Sigmoid colon (tissue), 7 donors: Measurements from ENCODE around the gene ARHGAP6. TPM values are rescaled to one million over a fixed set of nuclear protein-coding genes. Genes with fewer than 3 reads are reported as not detected.

ENCODE experiments used
- DNase-seq: peaks from one replicate; pipeline ENCODE4 v3.0.0-alpha.2; 2019
- H3K27ac ChIP-seq, 4 donors: fragments of 200-600 bp; sonication (generic); one replicate each; pipeline ENCODE4 v1.5.1; 2016 to 2019; ENCODE audit warnings: mild to moderate bottlenecking in 1 of 4
- H3K27me3 ChIP-seq, 3 donors: fragments of 200-600 bp; sonication (generic); one replicate each; pipeline ENCODE4 v1.5.1; 2019; ENCODE audit warnings: mild to moderate bottlenecking in 1 of 3
- H3K36me3 ChIP-seq, 4 donors: fragments of 200-600 bp; sonication (generic); one replicate each; pipeline ENCODE4 v1.5.1; 2016 to 2019
- H3K4me1 ChIP-seq, 4 donors: fragments of 200-600 bp; sonication (generic); one replicate each; pipeline ENCODE4 v1.5.1; 2017 to 2019
- H3K4me3 ChIP-seq, 4 donors: fragments of 200-600 bp; sonication (generic); one replicate each; pipeline ENCODE4 v1.5.1; 2017 to 2019; ENCODE audit warnings: mild to moderate bottlenecking in 2 of 4, moderate library complexity in 1 of 4
- H3K9me3 ChIP-seq, 4 donors: fragments of 200-600 bp in 3 of 4; sonication (generic) in 3 of 4; one replicate each; pipeline versions ENCODE4 v1.5.1 to v1.6.1; 2013 to 2019
- CTCF ChIP-seq, 4 experiments: fragments of 450-650 bp in 3 of 4; fragments of 200-600 bp in 1 of 4; IDR thresholded peaks; one replicate each; pipeline ENCODE4 v1.5.1; 2016 to 2019; ENCODE audit warnings: antibody characterized with exemption in 4 of 4, mild to moderate bottlenecking in 3 of 4, moderate library complexity in 2 of 4
- EP300 ChIP-seq, 4 donors: sonication (generic); formaldehyde crosslinking; IDR thresholded peaks; one replicate each; pipeline ENCODE4 v1.6.1; 2017; ENCODE audit warnings: antibody characterized with exemption in 4 of 4
- POLR2A ChIP-seq, 2 donors: fragments of 450-650 bp; IDR thresholded peaks; one replicate each; pipeline ENCODE4 v1.6.1; 2016; ENCODE audit warnings: antibody characterized with exemption in 2 of 2, mild to moderate bottlenecking in 2 of 2, moderate library complexity in 2 of 2
- POLR2AphosphoS5 ChIP-seq, 4 donors: sonication (generic); formaldehyde crosslinking; IDR thresholded peaks; one replicate each; pipeline ENCODE4 v1.6.1; 2017; ENCODE audit warnings: antibody characterized with exemption in 4 of 4
- WGBS, 2 donors: extraction: QIAGEN DNeasy Blood & Tissue Kit; methylation state at CpG; one replicate each; pipeline ENCODE4 v1.1.7; 2013; 5-methylcytosine and 5-hydroxymethylcytosine counted together
- intact Hi-C: fragments of 100-400 bp; cut with DNase I; formaldehyde crosslinking; loops from one replicate; pipeline ENCODE4 v1.15.1; 2023
- polyA plus RNA-seq, 3 donors: library from polyadenylated mRNA; stranded (reverse); fragments of 200-250 nt; gene quantifications; one replicate each; pipeline ENCODE4 v1.2.3, GENCODE V29; 2013
- total RNA-seq, 4 donors: library from RNA; depleted of rRNA; stranded (reverse); fragments of >200 nt; gene quantifications; one replicate each; pipeline ENCODE4 v1.1.0, GENCODE V29; 2016
- donor health status: healthy with polysubstance abuse.
- donor health status: Bipolar disorder and iron deficiency.
- donor health status: healthy.

The ARHGAP6 gene
- total and polyA plus RNA-seq, 7 donors = 1.4 to 47.6 (median 36.2) TPM

- TF ChIP-seq POLR2A (IDR thresholded peaks at IDR 0.05) (no peak), POLR2AphosphoS5 (IDR thresholded peaks at IDR 0.05) (no peak), EP300 (IDR thresholded peaks at IDR 0.05) (no peak), CTCF (IDR thresholded peaks at IDR 0.05) (no peak)
- Histone ChIP-seq H3K27me3 (no peaks in the 10 kb centered on the region), H3K9me3 (no peaks in the 10 kb centered on the region), H3K36me3 (no peaks in the 10 kb centered on the region), H3K4me1 (peaks cover 0 to 49% (median 2%) of the 10 kb centered on the region in 4 donors), H3K4me3 (no peak overlapping the region), H3K27ac (peak overlapping the region in 2 of 4 donors; percentile 40 to 55)
- no peak for DNase-seq
- 81 to 82% methylated on average over 2 of the region's 2 CpGs for WGBS, 2 donors
- intact Hi-C loops = no loop called here
These were observed 103.2 kb downstream of the ARHGAP6 start for GRCh38 chrX:11562570-11562969.

- Histone ChIP-seq H3K4me1 (peaks cover 0 to 31% (median 2%) of the 10 kb centered on the region in 4 donors), H3K36me3 (no peaks in the 10 kb centered on the region), H3K4me3 (no peak overlapping the region), H3K27me3 (no peaks in the 10 kb centered on the region), H3K27ac (no peak overlapping the region), H3K9me3 (no peaks in the 10 kb centered on the region)
- WGBS, 2 donors = 95 to 96% methylated on average over 4 of the region's 4 CpGs
- TF ChIP-seq CTCF (IDR thresholded peaks at IDR 0.05) = no peak
- intact Hi-C loops = no loop called here
- no peak for DNase-seq
These were observed 106.7 kb downstream of the ARHGAP6 start for GRCh38 chrX:11558972-11559371.

- H3K27me3 ChIP-seq = no peaks in the 10 kb centered on the region
- TF ChIP-seq CTCF (IDR thresholded peaks at IDR 0.05) = no peak
- TF ChIP-seq POLR2A (IDR thresholded peaks at IDR 0.05) = no peak
- TF ChIP-seq POLR2AphosphoS5 (IDR thresholded peaks at IDR 0.05) = no peak
- TF ChIP-seq EP300 (IDR thresholded peaks at IDR 0.05) = no peak
- H3K27ac ChIP-seq = no peak overlapping the region
- H3K4me1 ChIP-seq = peaks cover 0 to 15% (median 2%) of the 10 kb centered on the region in 4 donors
- no peaks in the 10 kb centered on the region for H3K36me3 ChIP-seq
- DNase-seq = no peak
- intact Hi-C loops = no loop called here
- WGBS, 2 donors = 27 to 34% methylated on average over 2 of the region's 2 CpGs
- no peak overlapping the region for H3K4me3 ChIP-seq
- H3K9me3 ChIP-seq = no peaks in the 10 kb centered on the region
These were observed 108.6 kb downstream of the ARHGAP6 start for GRCh38 chrX:11557120-11557519.

- H3K4me3 ChIP-seq = no peak overlapping the region
- H3K9me3 ChIP-seq = no peaks in the 10 kb centered on the region
- 84 to 85% methylated on average over 5 of the region's 5 CpGs for WGBS, 2 donors
- no peak for DNase-seq
- peaks cover 0 to 4% (median under 1%) of the 10 kb centered on the region in 4 donors for H3K4me1 ChIP-seq
- no peak overlapping the region for H3K27ac ChIP-seq
- intact Hi-C loops = no loop called here
- no peaks in the 10 kb centered on the region for H3K27me3 ChIP-seq
- H3K36me3 ChIP-seq = no peaks in the 10 kb centered on the region
- no peak for TF ChIP-seq CTCF (IDR thresholded peaks at IDR 0.05)
- TF ChIP-seq EP300 (IDR thresholded peaks at IDR 0.05) = no peak
- TF ChIP-seq POLR2A (IDR thresholded peaks at IDR 0.05) = no peak
- TF ChIP-seq POLR2AphosphoS5 (IDR thresholded peaks at IDR 0.05) = no peak
These were observed 110.0 kb downstream of the ARHGAP6 start for GRCh38 chrX:11555759-11556158.

- H3K36me3 ChIP-seq = no peaks in the 10 kb centered on the region
- DNase-seq = no peak
- 83 to 100% methylated on average over 1 of the region's 1 CpG for WGBS, 2 donors
- no peak overlapping the region for H3K4me3 ChIP-seq
- no peaks in the 10 kb centered on the region for H3K27me3 ChIP-seq
- TF ChIP-seq CTCF (IDR thresholded peaks at IDR 0.05) = no peak
- no peak for TF ChIP-seq EP300 (IDR thresholded peaks at IDR 0.05)
- TF ChIP-seq POLR2AphosphoS5 (IDR thresholded peaks at IDR 0.05) = no peak
- no peak for TF ChIP-seq POLR2A (IDR thresholded peaks at IDR 0.05)
- intact Hi-C loops = no loop called here
- no peak overlapping the region for H3K27ac ChIP-seq
- H3K4me1 ChIP-seq = no peaks in the 10 kb centered on the region
- no peaks in the 10 kb centered on the region for H3K9me3 ChIP-seq
These were observed 112.1 kb downstream of the ARHGAP6 start for GRCh38 chrX:11553594-11553993.
